Vagina (tissue), 2 donors: ENCODE data around the gene C1orf174.

Experiments used
- CTCF ChIP-seq, 3 experiments: fragments of 450-650 bp in 2 of 3; fragments of 200-600 bp in 1 of 3; sonication (generic) in 1 of 3; IDR thresholded peaks; one replicate each; pipeline ENCODE4 v1.5.1; 2017 to 2019; ENCODE audit warnings: antibody characterized with exemption in 3 of 3, mild to moderate bottlenecking in 2 of 3, moderate library complexity in 2 of 3
- POLR2A ChIP-seq, 2 donors: fragments of 450-650 bp; IDR thresholded peaks; one replicate each; pipeline ENCODE4 v1.6.1; 2017; ENCODE audit warnings: antibody characterized with exemption in 2 of 2, mild to moderate bottlenecking in 2 of 2, moderate library complexity in 2 of 2
- POLR2AphosphoS5 ChIP-seq, 2 donors: sonication (generic); formaldehyde crosslinking; IDR thresholded peaks; one replicate each; pipeline ENCODE4 v1.9.0; 2017; ENCODE audit warnings: antibody characterized with exemption in 2 of 2, mild to moderate bottlenecking in 2 of 2, low read depth in 1 of 2; ENCODE audit not compliant: insufficient read depth in 1 of 2

DNA sequence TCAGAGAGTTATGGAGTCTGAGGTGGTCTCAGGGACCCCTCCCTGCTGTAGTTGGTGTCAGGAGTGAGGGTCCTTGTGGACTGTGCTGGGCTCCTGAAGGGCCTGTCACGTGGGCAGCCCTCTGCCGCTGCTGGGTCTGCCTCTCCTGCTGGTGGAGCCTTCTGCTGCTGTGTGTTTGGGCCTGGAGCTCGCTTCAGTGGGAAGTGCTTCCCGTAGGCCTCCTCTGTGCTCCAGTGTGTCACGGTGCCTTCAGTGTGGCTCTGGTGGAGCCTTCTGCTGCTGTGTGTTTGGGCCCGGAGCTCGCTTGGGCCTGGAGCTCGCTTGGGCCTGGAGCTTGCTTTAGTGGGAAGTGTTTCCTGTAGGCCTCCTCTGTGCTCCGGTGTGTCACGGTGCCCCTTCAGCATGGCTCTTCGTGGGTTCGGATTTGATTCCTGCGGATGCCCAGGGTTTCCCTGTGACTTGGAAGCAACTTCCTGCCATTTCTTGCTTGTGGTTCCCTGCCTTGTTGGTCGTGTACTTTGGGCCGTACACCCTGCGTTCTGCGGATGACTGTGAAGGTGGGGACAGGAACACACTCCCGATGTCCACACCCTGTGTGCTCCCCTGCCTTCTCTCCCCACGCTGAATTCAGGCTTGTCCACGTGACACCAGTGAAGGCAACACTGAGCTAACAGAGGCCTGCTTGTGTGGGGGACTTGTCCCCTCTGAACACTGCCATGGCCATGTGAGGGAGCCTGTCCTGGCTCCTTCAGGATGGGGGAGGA is 19.5 kb downstream of the C1orf174 start:
- no peak for TF ChIP-seq CTCF (IDR thresholded peaks at IDR 0.05)
- no peak for TF ChIP-seq POLR2A (IDR thresholded peaks at IDR 0.05)
- no peak for TF ChIP-seq POLR2AphosphoS5 (IDR thresholded peaks at IDR 0.05; ENCODE audit: insufficient read depth in 1 of 2, low read depth in 1 of 2)
